Chondrocyte (in vitro differentiated cells): ENCODE results near the gene ANKFY1. TPM values are rescaled to one million over a fixed set of nuclear protein-coding genes. Genes with fewer than 3 reads are reported as not detected.

ENCODE experiments used
- DNase-seq: peaks from one replicate; pipeline ENCODE4 v3.0.0; 2021; ENCODE audit warnings: mixed read lengths, low spot score
- H3K27ac Mint-ChIP-seq: one replicate; pipeline ENCODE4 v1.8.0; 2021; ENCODE audit warnings: mild to moderate bottlenecking, moderate library complexity, mixed read lengths; ENCODE audit not compliant: unreplicated experiment
- H3K27me3 Mint-ChIP-seq: 2 replicates; pipeline ENCODE4 v1.8.0; 2021; ENCODE audit warnings: low read depth, mixed read lengths
- H3K36me3 Mint-ChIP-seq: 2 replicates; pipeline ENCODE4 v1.8.0; 2021; ENCODE audit warnings: low read depth, mixed read lengths
- H3K4me1 Mint-ChIP-seq: 2 replicates; pipeline ENCODE4 v1.8.0; 2021; ENCODE audit warnings: low read depth, mild to moderate bottlenecking, mixed read lengths
- H3K4me3 Mint-ChIP-seq: one replicate; pipeline ENCODE4 v1.8.0; 2021; ENCODE audit warnings: mild to moderate bottlenecking, moderate library complexity, mixed read lengths; ENCODE audit not compliant: unreplicated experiment
- H3K9me3 Mint-ChIP-seq: 2 replicates; pipeline ENCODE4 v1.8.0; 2021; ENCODE audit warnings: low read depth, mixed read lengths
- total RNA-seq: library from RNA; stranded (reverse); gene quantifications from 3 replicates; pipeline ENCODE4 v1.2.1, GENCODE V29; 2021
- TF ChIP-seq, protein P1 (sequence below): fragments of 200-600 bp; sonication (generic); IDR thresholded peaks from 2 replicates; pipeline ENCODE4 v1.5.0; 2021; ENCODE audit warnings: antibody characterized with exemption, mild to moderate bottlenecking, moderate library complexity

ANKFY1 gene
- total RNA-seq, 1 donor from 2014 or later, result 44.7 TPM

GRCh38 chr17:4305224-4305623, 41.4 kb upstream of the ANKFY1 start:
- no peak for DNase-seq
- peaks cover 27% of the 10 kb centered on the region for H3K4me1 Mint-ChIP-seq
- no peak overlapping the region for H3K27ac Mint-ChIP-seq
- H3K9me3 Mint-ChIP-seq, result no peaks in the 10 kb centered on the region
- peaks cover 3% of the 10 kb centered on the region for H3K36me3 Mint-ChIP-seq
- TF ChIP-seq, protein P1, sequence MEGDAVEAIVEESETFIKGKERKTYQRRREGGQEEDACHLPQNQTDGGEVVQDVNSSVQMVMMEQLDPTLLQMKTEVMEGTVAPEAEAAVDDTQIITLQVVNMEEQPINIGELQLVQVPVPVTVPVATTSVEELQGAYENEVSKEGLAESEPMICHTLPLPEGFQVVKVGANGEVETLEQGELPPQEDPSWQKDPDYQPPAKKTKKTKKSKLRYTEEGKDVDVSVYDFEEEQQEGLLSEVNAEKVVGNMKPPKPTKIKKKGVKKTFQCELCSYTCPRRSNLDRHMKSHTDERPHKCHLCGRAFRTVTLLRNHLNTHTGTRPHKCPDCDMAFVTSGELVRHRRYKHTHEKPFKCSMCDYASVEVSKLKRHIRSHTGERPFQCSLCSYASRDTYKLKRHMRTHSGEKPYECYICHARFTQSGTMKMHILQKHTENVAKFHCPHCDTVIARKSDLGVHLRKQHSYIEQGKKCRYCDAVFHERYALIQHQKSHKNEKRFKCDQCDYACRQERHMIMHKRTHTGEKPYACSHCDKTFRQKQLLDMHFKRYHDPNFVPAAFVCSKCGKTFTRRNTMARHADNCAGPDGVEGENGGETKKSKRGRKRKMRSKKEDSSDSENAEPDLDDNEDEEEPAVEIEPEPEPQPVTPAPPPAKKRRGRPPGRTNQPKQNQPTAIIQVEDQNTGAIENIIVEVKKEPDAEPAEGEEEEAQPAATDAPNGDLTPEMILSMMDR, result no peak
- no peaks in the 10 kb centered on the region for H3K27me3 Mint-ChIP-seq
- H3K4me3 Mint-ChIP-seq, result no peak overlapping the region

DNA sequence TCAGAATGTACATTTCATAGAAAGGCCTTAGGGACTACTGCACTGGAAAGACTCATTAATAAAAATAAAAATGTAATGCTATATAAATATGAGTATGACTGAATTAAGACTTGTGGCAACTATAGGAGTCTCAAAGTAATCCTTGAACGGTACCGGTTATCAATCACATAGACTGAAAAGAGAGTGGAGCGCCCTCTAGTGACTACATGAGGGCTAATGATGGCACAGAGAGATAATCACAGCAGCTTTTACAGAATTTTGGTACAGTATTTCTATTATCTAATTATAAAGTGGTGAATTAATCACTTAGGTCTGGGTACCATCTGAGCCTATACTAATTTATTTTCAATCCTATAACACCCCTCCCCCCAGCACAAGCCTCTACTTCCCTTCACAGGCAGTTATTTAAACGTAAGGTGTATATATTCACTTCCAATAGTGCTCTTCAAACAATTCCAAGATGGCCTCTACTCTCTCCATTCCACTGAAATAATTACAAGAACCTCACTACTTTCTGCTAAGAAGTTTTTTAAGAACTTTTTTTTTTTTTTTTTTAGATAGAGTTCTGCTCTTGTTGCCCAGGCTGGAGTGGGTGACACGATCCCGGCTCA, 40.7 kb upstream of the ANKFY1 start:
- H3K4me3 Mint-ChIP-seq, result no peak overlapping the region
- peaks cover 3% of the 10 kb centered on the region for H3K36me3 Mint-ChIP-seq
- no peaks in the 10 kb centered on the region for H3K27me3 Mint-ChIP-seq
- peaks cover 20% of the 10 kb centered on the region for H3K4me1 Mint-ChIP-seq
- DNase-seq, result no peak
- no peak overlapping the region for H3K27ac Mint-ChIP-seq
- TF ChIP-seq, protein P1, result peak; percentile 90
- no peaks in the 10 kb centered on the region for H3K9me3 Mint-ChIP-seq

DNA sequence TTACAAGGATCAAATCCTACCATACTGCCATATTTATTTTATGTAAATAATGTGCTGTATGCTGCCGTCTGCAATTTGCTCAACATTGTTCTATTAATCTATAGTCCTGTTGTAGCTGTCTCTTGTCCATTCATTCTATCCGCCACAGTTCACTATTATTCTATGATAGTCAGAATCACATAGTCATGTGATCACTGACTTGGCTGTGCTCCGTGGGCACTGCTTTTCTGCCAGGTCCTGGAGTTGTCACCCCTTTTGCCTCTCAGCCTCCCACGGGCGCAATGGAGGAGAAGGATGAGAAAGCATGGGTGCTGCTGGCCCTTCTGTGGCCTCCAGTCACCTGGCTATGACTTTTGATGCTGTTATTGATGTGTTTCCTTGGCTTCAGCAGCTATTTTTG, 37.3 kb upstream of the ANKFY1 start:
- DNase-seq, result no peak
- H3K4me1 Mint-ChIP-seq, result peaks cover 18% of the 10 kb centered on the region
- H3K36me3 Mint-ChIP-seq, result peaks cover 3% of the 10 kb centered on the region
- no peaks in the 10 kb centered on the region for H3K9me3 Mint-ChIP-seq
- TF ChIP-seq, protein P1, result no peak
- H3K27me3 Mint-ChIP-seq, result no peaks in the 10 kb centered on the region
- H3K27ac Mint-ChIP-seq, result no peak overlapping the region
- H3K4me3 Mint-ChIP-seq, result no peak overlapping the region

DNA sequence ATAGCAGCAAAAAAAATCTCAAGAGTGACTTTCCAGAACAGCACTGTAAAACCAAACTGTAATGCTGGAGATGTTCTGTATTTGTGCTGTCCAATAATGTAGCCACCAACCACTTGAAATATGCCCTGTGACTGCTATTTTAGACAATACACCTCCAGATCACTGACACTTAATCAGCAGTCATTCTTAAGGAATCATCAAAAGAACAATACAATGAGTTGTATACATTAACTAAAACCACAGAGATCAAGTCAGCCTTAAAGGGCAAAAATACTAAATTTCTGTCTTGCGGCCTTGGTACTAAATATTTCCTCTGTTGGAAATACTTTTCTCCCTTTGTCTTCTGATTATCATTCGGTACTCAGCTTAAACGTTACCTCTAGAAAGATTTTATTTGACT, 33.6 kb upstream of the ANKFY1 start:
- Mint-ChIP-seq H3K9me3 (no peaks in the 10 kb centered on the region), H3K27ac (peak overlapping the region; percentile 2), H3K27me3 (no peaks in the 10 kb centered on the region), H3K4me1 (peaks cover 7% of the 10 kb centered on the region), H3K36me3 (peaks cover 2% of the 10 kb centered on the region), H3K4me3 (no peak overlapping the region)
- DNase-seq, result no peak
- TF ChIP-seq, protein P1, result no peak

DNA sequence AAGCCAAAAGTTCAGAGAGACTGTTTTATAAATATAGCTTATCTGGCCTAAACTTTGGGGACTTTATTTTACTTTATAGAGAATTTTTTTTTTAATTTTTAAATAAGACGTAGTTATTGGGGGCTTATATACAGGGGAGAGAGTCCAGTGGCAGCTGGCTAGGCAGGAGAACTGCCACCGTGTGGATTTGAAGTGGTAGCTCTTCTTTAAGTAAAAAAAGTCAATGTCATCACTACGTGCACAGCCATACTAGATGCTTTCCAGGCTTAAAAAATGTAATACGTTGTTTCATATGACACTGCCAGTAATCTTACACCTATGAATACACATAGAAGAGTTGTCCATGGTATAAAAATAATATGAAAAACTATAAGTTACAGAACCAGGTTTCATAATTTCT, 31.9 kb upstream of the ANKFY1 start:
- Mint-ChIP-seq H3K36me3 (no peaks in the 10 kb centered on the region), H3K27ac (no peak overlapping the region), H3K4me3 (no peak overlapping the region), H3K27me3 (no peaks in the 10 kb centered on the region), H3K4me1 (peaks cover 7% of the 10 kb centered on the region), H3K9me3 (no peaks in the 10 kb centered on the region)
- TF ChIP-seq, protein P1, result no peak
- DNase-seq, result no peak
